HG03097 (cell line): ENCODE measurements around the gene MAP1S.
"Not testable (repeated sequence)": the region's sequence is repeated elsewhere in the genome, so short reads cannot be mapped to it uniquely, and the experiment has no call there.

Experiments
- ATAC-seq: cut with Tn5 transposase; IDR thresholded peaks from one replicate; pipeline ENCODE4 v1.9.1; 2021; ENCODE audit not compliant: unreplicated experiment, low FRiP score

Gene MAP1S

GRCh38 chr19:17758515-17758914 lies 39.2 kb downstream of the MAP1S start:
- ATAC-seq: no peak

GRCh38 chr19:17761148-17761547 lies 41.9 kb downstream of the MAP1S start:
- ATAC-seq: no peak

GRCh38 chr19:17762505-17763229 lies 43.4 kb downstream of the MAP1S start:
- ATAC-seq: no peak

- ATAC-seq: no peak
Observed at GRCh38 chr19:17764348-17764747, 45.1 kb downstream of the MAP1S start.

- ATAC-seq: no peak
Observed at GRCh38 chr19:17765069-17765618, 45.9 kb downstream of the MAP1S start.

GRCh38 chr19:17766543-17767131 lies 47.4 kb downstream of the MAP1S start:
- no peak for ATAC-seq

GRCh38 chr19:17767559-17767958 lies 48.3 kb downstream of the MAP1S start:
- ATAC-seq: no peak

GRCh38 chr19:17770613-17771012 lies 51.3 kb downstream of the MAP1S start:
- no peak for ATAC-seq

GRCh38 chr19:17772172-17772571 lies 52.9 kb downstream of the MAP1S start:
- ATAC-seq: no peak

GRCh38 chr19:17775245-17775927 lies 56.1 kb downstream of the MAP1S start:
- no peak for ATAC-seq

GRCh38 chr19:17775991-17776803 lies 56.9 kb downstream of the MAP1S start:
- peak; percentile 71 for ATAC-seq

- ATAC-seq: not testable (repeated sequence)
Observed at GRCh38 chr19:17777840-17778239, 58.6 kb downstream of the MAP1S start.

- ATAC-seq: no peak
Observed at GRCh38 chr19:17778251-17778967, 59.1 kb downstream of the MAP1S start.

GRCh38 chr19:17778968-17779929 lies 60.0 kb downstream of the MAP1S start:
- ATAC-seq: no peak

- no peak for ATAC-seq
Observed at GRCh38 chr19:17780781-17781180, 61.5 kb downstream of the MAP1S start.

- not testable (repeated sequence) for ATAC-seq
Observed at GRCh38 chr19:17783721-17784120, 64.4 kb downstream of the MAP1S start.
